ENCODE measurements around the gene HBQ1.

GRCh38 chr16:152141-153128 lies 27.8 kb upstream of the HBQ1 start, which contains the start of gene HBZ:
- TF ChIP-seq POLR2A (IDR thresholded peaks at IDR 0.05; ENCODE audit: extremely low read depth, insufficient read length) (no peak), CTCF (IDR thresholded peaks at IDR 0.05; ENCODE audit: low read depth, low read length) (no peak), MYC (IDR thresholded peaks at IDR 0.05; ENCODE audit: low read depth, low read length) (no peak)

Data from NB4 (cell line).